ENCODE data around the gene TTI1.

TTI1 gene

GRCh38 chr20:37961066-37961465 lies 72.2 kb downstream of the TTI1 start:
- no peak overlapping the region for H3K4me3 ChIP-seq (ENCODE audit: low read depth, low read length)
- no peak for TF ChIP-seq CTCF (IDR thresholded peaks at IDR 0.05; ENCODE audit: low read depth, low read length)

- TF ChIP-seq CTCF (IDR thresholded peaks at IDR 0.05; ENCODE audit: low read depth, low read length): no peak
- no peak overlapping the region for H3K4me3 ChIP-seq (ENCODE audit: low read depth, low read length)
These were observed 74.3 kb downstream of the TTI1 start for GRCh38 chr20:37958856-37959520.

- no peak for TF ChIP-seq CTCF (IDR thresholded peaks at IDR 0.05; ENCODE audit: low read depth, low read length)
- H3K4me3 ChIP-seq (ENCODE audit: low read depth, low read length): no peak overlapping the region
These were observed 77.1 kb downstream of the TTI1 start for GRCh38 chr20:37956107-37956585.

GRCh38 chr20:37955511-37955910 lies 77.7 kb downstream of the TTI1 start:
- TF ChIP-seq CTCF (IDR thresholded peaks at IDR 0.05; ENCODE audit: low read depth, low read length): no peak

GRCh38 chr20:37954626-37955025 lies 78.6 kb downstream of the TTI1 start:
- TF ChIP-seq CTCF (IDR thresholded peaks at IDR 0.05; ENCODE audit: low read depth, low read length): no peak

More at GRCh38 chr20:37955511-37955910, 77.7 kb downstream of the TTI1 start:
- H3K4me3 ChIP-seq (ENCODE audit: low read depth, low read length): no peak overlapping the region

GRCh38 chr20:37954190-37954589 lies 79.1 kb downstream of the TTI1 start:
- TF ChIP-seq CTCF (IDR thresholded peaks at IDR 0.05; ENCODE audit: low read depth, low read length): no peak
- H3K4me3 ChIP-seq (ENCODE audit: low read depth, low read length): no peak overlapping the region

More at GRCh38 chr20:37954626-37955025, 78.6 kb downstream of the TTI1 start:
- H3K4me3 ChIP-seq (ENCODE audit: low read depth, low read length): no peak overlapping the region

GRCh38 chr20:37948956-37949355 lies 84.3 kb downstream of the TTI1 start:
- no peak overlapping the region for H3K4me3 ChIP-seq (ENCODE audit: low read depth, low read length)
- no peak for TF ChIP-seq CTCF (IDR thresholded peaks at IDR 0.05; ENCODE audit: low read depth, low read length)
